Measurements from ENCODE around the gene RFXANK. TPM values are rescaled to one million over a fixed set of nuclear protein-coding genes. Genes with fewer than 3 reads are reported as not detected.
A peak's percentile ranks its signal among the peaks of the same experiment; 100 is the strongest.

Gene RFXANK
- total RNA-seq, 2 experiments from 2014 or later, result 105 to 114 TPM

- no peak overlapping the region for H3K4me3 ChIP-seq (ENCODE audit: low read depth, low read length, poor library complexity, severe bottlenecking)
- H4K20me1 ChIP-seq (ENCODE audit: insufficient read depth, low read length), result no peaks in the 10 kb centered on the region
- H3K4me2 ChIP-seq (ENCODE audit: low read length), result peak overlapping the region; percentile 10; the same call in 1 of the 2 replicates
- intact Hi-C loops (cut with micrococcal nuclease; ENCODE audit: unreplicated experiment), result no loop called here
- peaks cover 75% of the 10 kb centered on the region for H3K4me1 ChIP-seq (ENCODE audit: insufficient read depth, low read length, poor library complexity, severe bottlenecking)
- peaks cover 38% of the 10 kb centered on the region for H3K79me2 ChIP-seq (ENCODE audit: insufficient read depth, low read depth, low read length)
- no peaks in the 10 kb centered on the region for H3K9me3 ChIP-seq (ENCODE audit: low read length)
- TF ChIP-seq CTCF (conservative IDR thresholded peaks at IDR 0.05; ENCODE audit: low read length), result no peak
- no peak for TF ChIP-seq EZH2phosphoT487 (IDR thresholded peaks at IDR 0.05; ENCODE audit: borderline replicate concordance, low read depth, low read length)
- H3K27ac ChIP-seq (ENCODE audit: low read depth, low read length, poor library complexity, severe bottlenecking), result peak overlapping the region; percentile 98
- ChIA-PET CTCF (ENCODE audit: unreplicated experiment) (no interaction called here), POLR2A (no interaction called here)
- no peaks in the 10 kb centered on the region for H3K9me2 ChIP-seq (ENCODE audit: insufficient read depth, low read length)
- DNase-seq (ENCODE audit: low spot score), result no peak
- H3K36me3 ChIP-seq (ENCODE audit: insufficient read depth, low read length), result peaks cover 85% of the 10 kb centered on the region
- no TSS peak for BruUV-seq (replicated peaks)
- H2AFZ ChIP-seq (ENCODE audit: low read length), result no peak overlapping the region
These were observed 40.6 kb upstream of the RFXANK start for GRCh38 chr19:19151418-19151817.

- peaks cover 75% of the 10 kb centered on the region for H3K4me1 ChIP-seq (ENCODE audit: insufficient read depth, low read length, poor library complexity, severe bottlenecking)
- H3K4me2 ChIP-seq (ENCODE audit: low read length), result peak overlapping the region; percentile 50
- ChIA-PET POLR2A (interaction anchor here (0.6 to 1.3 kb wide), 2 partner anchors 20 to 22 kb away, joined by 4 to 6 read pairs; no protein-coding TSS in a partner anchor), CTCF (ENCODE audit: unreplicated experiment) (interaction anchor here (0.6 kb wide), 1 partner anchor 22 kb away, joined by 3 read pairs; no protein-coding TSS in a partner anchor)
- H3K79me2 ChIP-seq (ENCODE audit: insufficient read depth, low read depth, low read length), result peaks cover 48% of the 10 kb centered on the region
- no peak for TF ChIP-seq EZH2phosphoT487 (IDR thresholded peaks at IDR 0.05; ENCODE audit: borderline replicate concordance, low read depth, low read length)
- TF ChIP-seq CTCF (conservative IDR thresholded peaks at IDR 0.05; ENCODE audit: low read length), result no peak
- peak overlapping the region; percentile 98 for H3K27ac ChIP-seq (ENCODE audit: low read depth, low read length, poor library complexity, severe bottlenecking)
- no peaks in the 10 kb centered on the region for H3K9me3 ChIP-seq (ENCODE audit: low read length)
- BruUV-seq (replicated peaks), result no TSS peak
- no peaks in the 10 kb centered on the region for H4K20me1 ChIP-seq (ENCODE audit: insufficient read depth, low read length)
- no peak overlapping the region for H2AFZ ChIP-seq (ENCODE audit: low read length)
- H3K4me3 ChIP-seq (ENCODE audit: low read depth, low read length, poor library complexity, severe bottlenecking), result no peak overlapping the region
- peaks cover 81% of the 10 kb centered on the region for H3K36me3 ChIP-seq (ENCODE audit: insufficient read depth, low read length)
- no peak for DNase-seq (ENCODE audit: low spot score)
- no peaks in the 10 kb centered on the region for H3K9me2 ChIP-seq (ENCODE audit: insufficient read depth, low read length)
- intact Hi-C loops (cut with micrococcal nuclease; ENCODE audit: unreplicated experiment), result no loop called here
These were observed 39.2 kb upstream of the RFXANK start for GRCh38 chr19:19152668-19153384.
